Stimulated activated CD4-positive, alpha-beta T cell treated with anti-CD3 and anti-CD28 coated beads, Interleukin-2, amount 100 ng/mL, for 4 hours (primary cell): ENCODE measurements around the gene BTBD10.

Experiments
- DNase-seq: peaks from one replicate; pipeline ENCODE4 v3.0.0-alpha.2; 2020; ENCODE audit warnings: low read depth

Gene BTBD10

DNA sequence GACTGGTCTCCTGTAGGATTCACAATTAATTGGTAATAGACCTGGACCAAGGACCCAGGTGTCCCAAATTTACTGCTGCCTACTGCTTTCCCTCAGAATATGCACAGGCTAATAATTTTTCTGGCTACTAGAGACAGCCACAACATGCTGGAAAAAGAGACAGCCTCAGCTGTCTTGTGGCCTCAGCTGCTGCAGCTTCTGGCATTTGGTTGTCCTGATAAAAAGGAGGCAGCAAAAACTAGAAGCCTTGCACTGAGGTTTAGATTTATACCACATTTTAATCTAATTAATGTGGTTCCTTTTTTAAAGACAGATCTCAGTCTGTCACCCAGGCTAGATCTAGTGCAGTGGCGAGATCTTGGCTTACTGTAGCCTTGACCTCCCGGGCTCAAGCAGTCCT lies 89.8 kb downstream of the BTBD10 start:
- DNase-seq, result no peak

DNA sequence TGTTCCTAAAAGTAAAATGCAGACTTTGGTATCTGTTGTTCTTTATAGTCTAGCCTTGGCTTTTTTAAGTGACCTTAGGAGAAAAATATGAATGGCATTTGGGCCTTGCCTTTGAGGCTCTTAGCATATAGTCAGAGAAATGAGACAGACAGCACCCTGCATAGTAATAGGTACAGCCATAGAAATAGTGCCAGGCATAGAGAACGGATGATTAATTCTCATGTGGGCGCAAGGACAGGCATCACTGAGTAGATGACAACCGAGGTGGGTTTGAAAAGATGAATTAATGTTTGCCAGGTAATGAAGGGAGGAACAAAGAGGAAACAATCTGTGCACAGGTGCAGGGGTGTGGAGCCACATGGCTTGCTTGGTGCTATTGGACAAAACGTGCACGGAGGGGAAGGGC lies 95.0 kb downstream of the BTBD10 start:
- no peak for DNase-seq

DNA sequence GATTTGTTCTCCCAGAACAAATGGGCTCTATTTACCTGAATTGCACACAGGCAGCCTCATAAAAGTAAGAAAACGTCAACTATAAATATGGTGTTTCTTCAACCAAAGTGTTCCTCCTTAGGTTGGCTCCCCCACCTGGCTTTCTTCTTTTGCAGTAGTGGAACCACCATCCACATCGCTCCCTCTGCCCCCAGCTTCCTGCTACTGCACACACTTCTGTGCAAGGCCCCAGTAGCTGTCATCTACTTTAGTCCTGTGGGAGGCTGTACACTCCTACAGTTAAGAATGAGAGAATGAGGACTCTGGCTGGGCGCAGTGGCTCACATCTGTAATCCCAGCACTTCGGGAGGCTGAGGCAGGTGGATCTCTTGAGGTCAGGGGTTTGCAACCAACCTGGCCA lies 95.9 kb downstream of the BTBD10 start:
- no peak for DNase-seq

DNA sequence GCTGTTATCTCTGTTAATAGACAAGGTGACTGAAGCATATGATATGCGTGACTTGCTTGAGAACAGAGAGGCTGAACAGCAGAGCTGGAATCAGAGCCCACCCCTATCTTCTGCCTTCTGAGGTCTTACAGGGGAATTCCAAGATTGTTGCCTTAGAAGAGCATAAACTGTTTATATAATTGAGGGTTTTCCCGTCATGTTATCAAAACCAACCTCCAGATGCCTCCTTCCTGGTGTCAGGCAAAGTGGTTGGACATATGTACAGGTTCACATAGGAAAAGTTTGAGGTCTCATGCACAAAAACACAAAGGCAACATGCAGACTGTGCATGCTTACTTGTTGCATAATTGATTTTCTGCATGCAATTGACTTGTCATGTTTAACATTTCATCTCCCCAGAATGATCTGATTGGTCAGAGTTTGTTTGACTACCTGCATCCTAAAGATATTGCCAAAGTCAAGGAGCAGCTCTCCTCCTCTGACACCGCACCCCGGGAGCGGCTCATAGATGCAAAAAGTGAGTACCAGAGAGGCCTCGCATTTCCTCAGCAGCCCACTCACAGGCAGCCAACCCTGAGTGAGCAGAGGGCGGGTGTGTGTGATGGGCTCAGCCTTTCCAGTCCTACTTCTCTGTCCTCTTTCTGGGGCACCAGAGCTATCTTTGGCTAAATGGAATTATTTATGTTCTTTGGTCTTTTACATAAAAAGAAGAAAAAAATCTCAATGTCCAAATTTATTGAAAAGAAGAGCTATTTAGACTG lies 96.6 kb downstream of the BTBD10 start:
- DNase-seq, result no peak

DNA sequence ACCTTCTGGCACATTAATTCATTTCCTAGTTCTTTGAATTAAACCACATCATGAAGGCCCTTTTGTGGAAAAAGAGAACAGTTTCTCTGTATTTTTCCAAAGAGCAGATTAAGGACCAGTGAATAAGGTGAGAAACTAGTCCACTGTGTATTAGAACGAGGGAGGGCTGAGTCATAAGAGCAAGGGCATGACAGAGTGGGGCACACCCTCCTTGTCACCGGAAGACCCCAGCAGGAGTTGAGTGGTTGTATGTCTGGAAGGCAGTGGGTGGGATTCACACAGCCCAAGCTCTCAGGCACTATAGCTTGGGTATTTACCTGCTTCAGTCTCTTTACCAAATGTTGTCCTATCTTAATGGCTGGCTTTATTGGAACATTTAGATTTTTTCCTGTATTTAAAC lies 98.6 kb downstream of the BTBD10 start:
- DNase-seq, result no peak

DNA sequence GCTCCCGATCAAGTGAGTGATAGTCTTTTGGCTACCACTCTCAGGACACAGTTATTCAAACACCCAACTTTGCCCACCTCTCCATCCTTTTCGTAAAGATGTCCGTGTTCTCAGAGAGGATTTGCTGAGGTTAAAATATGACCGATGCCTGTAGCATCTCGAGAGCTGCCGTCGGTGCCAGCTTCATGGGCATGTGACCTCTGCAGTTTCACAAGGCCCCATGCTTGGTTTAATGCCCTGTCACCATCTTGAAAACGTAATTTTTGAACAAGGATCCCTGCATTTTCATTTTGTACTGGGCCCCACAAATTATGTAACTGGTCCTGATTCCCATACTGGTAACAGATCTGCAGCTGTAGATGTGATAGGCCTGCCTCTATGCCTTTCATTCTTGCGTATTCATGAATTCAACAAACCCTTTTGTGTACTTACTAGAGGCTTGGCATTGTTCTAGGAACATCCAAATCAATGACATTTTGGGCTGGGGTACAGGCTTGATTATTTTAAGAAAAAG lies 100.4 kb downstream of the BTBD10 start:
- DNase-seq, result no peak

DNA sequence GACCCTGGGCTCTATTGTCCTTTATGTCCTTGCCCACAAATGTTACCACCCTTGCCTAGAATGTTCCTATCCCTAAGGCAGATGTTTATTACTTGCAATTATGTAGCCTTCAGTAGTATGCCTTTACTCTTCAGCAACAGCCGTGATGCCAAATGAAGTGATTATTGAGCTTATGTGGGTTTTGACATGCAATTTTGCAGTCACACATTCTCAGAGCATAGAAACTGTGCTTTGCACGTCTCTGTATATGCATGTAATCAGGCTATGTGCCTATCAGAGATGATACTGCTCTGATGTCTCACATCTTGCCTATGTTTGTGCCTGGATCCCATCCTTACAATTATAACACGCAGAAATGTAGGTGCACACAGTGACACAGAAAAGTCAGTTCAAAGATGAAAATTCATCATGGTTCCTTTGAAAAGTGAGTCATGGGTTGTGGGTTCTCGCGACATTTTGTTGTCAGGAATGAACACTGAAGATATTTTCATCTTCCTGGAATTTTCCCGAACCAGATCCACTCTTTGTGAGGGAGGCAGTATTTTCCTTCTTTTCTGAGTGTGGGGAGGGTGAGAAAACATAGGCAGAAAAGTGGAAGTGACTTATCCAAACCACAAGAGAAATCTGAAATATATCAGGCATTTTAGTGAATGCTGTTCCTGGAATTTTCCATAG lies 104.3 kb downstream of the BTBD10 start:
- no peak for DNase-seq

DNA sequence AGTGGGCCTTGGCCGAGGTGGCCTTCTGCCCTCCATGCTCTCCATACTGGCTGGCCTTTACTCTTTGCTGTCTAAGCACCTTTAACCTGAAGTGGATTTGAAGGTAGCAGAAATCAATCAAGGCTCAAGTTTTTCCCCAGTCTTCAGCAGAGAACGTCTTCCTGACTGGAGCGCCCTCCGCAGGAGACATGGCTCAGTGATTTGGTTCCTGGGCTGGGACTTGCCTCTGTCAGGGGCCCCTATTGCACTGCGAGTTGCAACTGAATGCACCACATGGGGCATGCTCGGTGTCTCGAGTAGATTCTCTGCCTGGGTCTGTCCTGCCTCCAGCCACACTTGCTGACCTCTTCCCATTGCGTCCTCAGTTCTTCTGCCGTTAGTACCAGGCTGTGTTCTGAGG lies 105.8 kb downstream of the BTBD10 start:
- no peak for DNase-seq

DNA sequence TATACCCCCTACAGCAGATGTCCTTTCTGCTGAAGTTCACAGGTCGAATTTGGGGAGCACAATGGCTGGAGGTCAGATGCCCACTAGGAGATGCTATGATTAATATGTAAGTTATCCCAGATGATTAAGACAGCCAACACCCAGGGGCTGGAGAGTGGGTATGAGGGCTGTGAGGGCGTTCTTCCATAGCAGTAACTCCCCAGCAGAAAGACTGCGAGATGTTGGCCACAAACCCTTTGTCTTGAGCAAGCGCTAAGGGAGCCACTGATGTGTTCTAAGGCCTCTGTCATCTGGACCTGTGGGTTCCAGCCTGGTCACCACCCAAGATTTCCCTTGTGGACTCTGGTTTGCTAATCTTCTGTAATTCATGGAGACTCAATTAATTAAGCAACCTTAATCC lies 107.8 kb downstream of the BTBD10 start:
- DNase-seq, result no peak

DNA sequence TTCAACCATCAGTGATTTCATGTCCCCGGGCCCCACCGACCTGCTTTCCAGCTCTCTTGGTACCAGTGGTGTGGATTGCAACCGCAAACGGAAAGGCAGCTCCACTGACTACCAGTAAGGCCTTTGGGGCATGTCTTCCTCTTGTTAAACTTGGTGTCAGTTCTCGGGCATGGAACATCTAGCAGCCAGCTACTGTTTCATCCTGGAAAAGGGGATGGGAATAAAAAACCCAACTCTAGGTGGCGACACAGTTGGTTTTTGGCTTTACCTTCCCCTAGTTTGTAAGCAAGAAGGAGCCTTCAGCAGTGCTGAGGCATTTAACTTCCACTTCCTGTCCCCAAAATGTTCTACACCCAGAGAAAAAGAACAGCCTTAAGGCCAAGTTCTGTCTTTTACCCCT lies 108.7 kb downstream of the BTBD10 start:
- DNase-seq, result no peak

DNA sequence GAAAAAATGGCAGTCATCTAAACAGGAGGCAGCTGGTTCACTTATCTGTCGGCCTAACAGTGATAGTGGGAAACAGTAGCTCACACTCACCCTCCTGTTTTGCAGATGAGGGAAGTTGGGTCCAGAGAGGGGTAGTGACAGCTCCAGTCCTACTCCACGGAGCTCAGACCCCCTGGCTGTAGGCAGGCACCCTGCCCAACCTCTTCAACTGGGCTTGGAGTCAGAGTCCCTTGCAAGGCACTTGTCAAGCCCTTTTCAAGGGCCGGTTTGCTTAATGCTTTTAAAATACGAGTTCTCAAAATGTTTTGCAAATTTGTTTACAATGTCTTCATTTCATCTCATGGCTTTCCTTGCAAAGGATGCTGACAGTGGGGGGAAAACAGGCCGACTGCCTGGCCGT lies 110.3 kb downstream of the BTBD10 start:
- no peak for DNase-seq

DNA sequence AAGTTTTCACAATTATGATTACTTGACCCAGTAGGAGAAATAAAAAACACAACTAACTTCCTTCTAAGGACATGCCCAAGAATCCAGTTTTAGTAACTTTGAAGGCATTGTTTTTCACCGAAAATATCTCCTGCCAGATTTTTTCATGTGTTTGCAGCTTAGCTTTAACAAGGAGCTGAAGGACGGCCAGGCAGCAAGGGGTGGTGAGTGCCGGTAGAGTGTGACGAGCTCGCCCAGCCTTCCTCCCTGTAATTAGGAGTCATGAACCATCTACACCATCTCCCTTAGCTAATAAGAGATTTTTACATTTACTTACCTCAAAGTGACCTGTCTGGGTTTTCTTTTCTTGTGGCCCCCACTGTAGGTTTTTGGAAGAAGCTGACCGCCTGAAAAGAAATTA lies 113.4 kb downstream of the BTBD10 start:
- DNase-seq, result no peak

DNA sequence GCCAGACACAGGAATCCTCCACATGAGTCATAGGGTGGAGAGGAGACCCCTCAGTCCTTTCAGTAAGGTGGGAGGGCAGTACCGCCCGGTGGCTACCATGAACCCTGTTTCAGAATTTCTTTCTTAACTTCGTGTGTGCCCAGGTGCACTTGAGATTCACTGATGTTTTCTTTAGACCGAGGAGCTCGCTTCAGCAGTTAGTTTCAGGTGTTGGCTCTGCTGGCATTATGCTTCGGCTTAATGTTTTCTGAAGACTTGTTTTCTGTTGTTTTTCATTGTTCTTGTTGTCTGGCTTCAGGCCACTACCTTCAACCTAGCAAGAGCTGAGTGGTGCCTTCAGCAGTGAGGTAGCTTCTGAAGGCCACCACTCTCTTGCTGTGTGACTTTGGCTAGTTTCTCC lies 114.0 kb downstream of the BTBD10 start:
- DNase-seq, result no peak

DNA sequence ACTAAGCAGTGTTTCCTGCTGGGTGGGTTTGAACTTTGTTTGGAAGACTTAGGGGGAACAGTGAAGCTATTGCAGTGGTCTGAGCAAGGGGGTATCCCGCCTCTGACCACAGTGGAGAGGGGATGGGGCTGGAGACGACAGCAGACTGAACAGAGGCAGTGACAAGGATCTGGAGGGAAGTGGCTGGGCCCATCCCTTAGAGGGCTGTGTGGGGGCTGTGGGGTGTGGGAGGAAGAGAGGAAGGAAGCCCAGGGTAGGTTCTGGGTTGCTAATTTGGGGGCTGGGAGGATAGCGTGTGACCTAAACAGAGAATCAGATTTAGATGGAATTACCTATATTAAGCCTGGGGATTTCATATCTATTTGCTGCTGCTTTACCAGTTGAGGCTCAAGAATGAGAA lies 114.7 kb downstream of the BTBD10 start:
- no peak for DNase-seq

DNA sequence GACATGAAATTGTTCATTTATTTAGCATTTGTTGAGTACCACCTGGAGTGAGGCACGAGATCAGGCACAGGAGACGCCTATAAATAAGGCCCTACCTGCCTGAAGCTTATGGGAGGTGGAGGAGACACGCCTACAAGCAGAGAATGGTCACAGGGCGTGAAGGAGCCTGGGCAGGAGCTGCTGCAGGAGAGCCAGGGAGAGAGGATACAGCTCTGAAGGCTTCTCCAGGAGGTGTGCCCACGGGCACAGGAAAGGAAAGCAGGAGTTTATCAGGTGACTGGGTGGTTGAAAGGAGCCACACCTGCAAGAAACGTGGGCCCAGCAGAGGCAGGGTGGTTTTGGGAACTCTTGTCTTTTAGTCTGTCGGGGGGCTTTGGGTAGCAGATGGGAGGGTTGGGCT lies 115.1 kb downstream of the BTBD10 start:
- DNase-seq, result no peak

DNA sequence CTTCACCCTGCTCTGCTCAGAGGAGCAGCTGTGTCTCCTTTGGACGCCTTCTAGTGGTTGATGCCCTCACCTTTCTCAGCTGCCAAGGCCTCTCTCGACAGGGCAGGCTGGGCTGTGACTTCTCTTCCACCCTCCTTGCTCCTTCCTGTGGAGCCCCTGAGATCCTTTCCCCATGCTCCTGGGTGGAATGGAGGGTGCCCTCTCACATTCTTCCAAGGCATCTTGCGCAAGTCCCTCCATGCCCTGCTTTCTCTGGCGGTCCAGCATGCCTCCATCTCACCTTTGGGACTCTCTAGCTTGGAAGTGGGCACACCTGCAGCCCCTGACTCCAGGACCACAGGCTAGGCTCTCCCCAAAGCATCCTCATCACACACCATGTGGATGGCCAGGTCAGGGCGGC lies 116.6 kb downstream of the BTBD10 start:
- no peak for DNase-seq

DNA sequence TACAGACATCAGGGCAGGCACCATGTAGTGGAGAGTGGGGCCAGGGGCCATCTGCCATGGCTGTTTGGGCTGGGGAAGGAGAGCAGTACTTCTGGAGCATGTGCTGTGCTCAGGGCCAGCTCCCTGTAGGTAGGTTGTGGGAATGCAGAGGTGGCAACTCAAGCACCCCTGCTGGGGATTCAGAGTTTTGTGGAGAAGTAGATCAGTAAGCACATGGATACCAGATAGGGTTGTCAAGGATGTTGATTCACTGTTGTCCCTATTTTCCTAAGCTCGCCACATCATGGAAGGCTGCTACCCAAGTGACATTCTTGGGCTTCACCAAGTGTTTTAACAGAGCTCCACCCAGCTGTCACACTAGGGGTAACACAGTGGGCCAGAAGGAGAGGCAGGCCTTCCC lies 118.2 kb downstream of the BTBD10 start:
- DNase-seq, result no peak

DNA sequence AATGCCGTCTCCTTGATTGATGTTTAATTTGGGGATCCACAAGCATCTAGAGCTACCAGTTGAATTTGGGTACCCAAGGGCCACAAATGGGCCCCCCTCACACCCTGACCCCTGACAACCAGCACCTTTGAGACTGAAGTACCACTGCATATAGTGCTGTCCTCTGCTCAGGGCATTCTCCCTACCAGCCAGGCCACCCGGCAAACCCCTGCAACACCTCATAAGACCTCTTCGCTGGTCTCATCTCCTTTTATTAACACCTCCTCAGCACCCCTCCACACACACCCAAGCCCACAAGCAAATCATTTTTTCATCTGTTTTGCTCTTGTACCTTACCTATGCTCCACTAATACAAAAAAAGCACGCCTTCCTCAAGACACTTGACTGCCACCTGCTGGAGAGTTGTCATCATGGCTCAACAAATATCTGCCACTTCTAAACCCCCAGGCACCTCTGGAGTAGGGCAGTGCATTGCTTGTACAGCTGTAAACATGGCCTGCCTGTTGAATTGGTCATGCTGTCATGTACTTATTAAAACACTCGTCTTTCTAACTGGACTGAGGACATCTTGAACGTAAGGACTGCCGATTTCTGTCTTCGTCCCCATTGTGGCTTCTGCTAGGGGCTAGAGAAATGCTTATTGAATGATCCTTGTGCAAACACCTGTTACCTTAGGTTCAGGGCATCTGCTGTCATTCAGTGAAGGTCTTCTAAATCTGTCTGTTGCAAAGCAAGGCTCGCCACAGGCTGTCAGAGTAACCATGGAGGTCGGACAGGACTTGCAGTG lies 118.9 kb downstream of the BTBD10 start:
- peak; percentile 48 for DNase-seq

DNA sequence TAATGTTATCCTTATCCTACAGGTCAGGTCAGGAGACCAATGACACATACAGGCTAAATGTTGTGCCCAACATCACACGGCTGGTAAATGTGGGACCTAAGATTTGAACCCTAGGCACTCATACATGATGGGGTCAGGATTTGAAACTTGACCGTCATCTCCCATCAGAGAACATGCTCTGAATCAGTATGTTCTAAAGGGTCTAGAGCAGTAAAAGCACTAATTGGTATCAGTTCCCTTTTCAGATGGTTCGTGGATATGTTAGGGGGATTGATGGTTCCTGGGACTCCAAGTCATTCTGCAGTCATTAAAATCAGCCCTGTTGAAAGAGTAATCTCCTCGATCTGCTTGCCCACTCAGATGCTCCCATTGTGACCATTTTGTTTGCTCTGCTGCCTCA lies 120.0 kb downstream of the BTBD10 start:
- DNase-seq, result no peak

DNA sequence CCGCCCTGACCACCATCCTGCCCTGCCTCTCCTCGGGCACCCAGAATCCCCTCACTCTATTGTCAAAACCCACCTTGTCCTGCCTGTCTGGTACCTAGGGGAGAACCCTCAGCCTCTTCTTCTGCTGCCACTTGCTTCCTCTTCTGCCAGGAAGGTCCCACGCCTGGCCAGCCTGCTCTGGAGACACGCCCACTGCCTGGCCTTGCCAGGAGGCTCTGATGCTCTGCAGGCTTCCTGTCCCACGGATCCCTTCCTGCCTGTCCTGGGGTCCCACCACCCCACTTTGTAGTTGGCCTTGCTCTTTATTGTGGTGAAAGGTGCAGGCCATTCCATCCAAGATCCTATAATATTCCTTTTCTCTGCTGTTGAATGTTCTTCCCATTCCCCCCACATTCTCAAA lies 122.0 kb downstream of the BTBD10 start:
- DNase-seq, result no peak

DNA sequence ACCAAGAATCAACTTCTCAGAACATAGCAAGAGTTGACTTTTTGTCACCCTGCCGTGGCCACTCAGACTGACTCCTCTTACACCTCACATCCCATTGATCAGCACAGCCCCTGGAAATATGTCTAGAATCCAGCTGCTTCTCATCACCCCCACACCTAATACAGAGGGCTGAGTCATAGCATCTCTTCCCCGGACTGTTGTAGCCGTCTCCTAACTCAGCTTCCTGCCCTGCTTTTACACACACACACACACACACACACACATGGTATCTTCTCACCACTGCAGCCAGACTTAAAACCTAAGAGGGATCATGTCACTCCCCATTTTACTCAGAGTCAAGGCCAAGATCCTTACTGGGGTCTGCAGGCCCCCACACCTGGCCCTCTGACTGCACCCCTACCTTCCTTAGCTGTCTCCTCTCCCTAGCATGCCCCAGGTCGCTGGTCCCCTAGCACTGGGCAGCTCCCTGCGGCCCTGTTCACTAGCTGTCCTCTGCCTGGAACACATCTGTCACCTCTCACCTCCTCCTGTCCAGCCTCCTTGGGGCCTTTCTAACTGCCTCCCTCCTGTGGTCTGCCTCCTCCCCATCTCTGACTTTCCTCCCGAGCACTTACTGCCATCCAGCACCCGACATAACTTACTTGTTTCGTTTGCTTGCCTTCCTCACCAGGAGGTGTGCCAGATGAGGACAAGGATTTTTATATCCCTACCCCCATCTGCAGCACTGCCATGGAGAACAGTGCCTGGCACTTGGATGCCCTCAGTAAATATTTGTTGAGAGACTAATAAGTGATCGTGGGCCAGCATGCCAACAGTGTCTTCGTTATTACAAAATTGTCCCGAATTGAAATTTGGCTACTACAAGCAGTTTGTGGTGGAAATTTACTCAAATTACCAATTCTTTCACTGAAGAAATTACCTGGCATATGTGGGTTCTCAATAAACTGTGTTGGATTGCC lies 123.5 kb downstream of the BTBD10 start:
- DNase-seq, result peak; percentile 15
